Testis (tissue), 3 donors: Measurements from ENCODE around the gene TIMM23. TPM values are rescaled to one million over a fixed set of nuclear protein-coding genes. Genes with fewer than 3 reads are reported as not detected.

Source experiments
- DNase-seq: peaks from one replicate; pipeline ENCODE4 v3.0.0-alpha.2; 2019
- H3K27ac ChIP-seq, 2 donors: fragments of 200-600 bp; sonication (generic); one replicate each; pipeline ENCODE4 v1.5.1; 2019
- H3K27me3 ChIP-seq: fragments of 200-600 bp; sonication (generic); one replicate; pipeline ENCODE4 v1.5.1; 2019
- H3K36me3 ChIP-seq: fragments of 200-600 bp; sonication (generic); one replicate; pipeline ENCODE4 v1.5.1; 2017; ENCODE audit warnings: low read depth; ENCODE audit errors: missing control alignments
- H3K4me1 ChIP-seq: fragments of 200-600 bp; sonication (generic); one replicate; pipeline ENCODE4 v1.5.1; 2019
- H3K4me3 ChIP-seq, 2 donors: fragments of 200-600 bp; sonication (generic); one replicate each; pipeline ENCODE4 v1.5.1; 2017 to 2019
- H3K9me3 ChIP-seq: fragments of 200-600 bp; sonication (generic); one replicate; pipeline ENCODE4 v1.5.1; 2017
- POLR2A ChIP-seq: fragments of 450-650 bp; IDR thresholded peaks from one replicate; pipeline ENCODE4 v1.6.1; 2017; ENCODE audit warnings: antibody characterized with exemption, mild to moderate bottlenecking, moderate library complexity
- WGBS, 2 donors: methylation state at CpG; one replicate each; pipeline ENCODE4 v1.1.5; 2018; 5-methylcytosine and 5-hydroxymethylcytosine counted together
- intact Hi-C: fragments of 100-400 bp; cut with DNase I; formaldehyde crosslinking; loops from one replicate; pipeline ENCODE4 v1.15.1; 2023; ENCODE audit warnings: low total_unique reads
- polyA plus RNA-seq: library from polyadenylated mRNA; stranded (reverse); fragments of 350-450 nt; fragmentation: Illumina TruSeq; extraction: RNeasy Lipid Tissue Mini Kit (QIAGEN cat#74804); gene quantifications from one replicate; pipeline ENCODE4 v1.2.3, GENCODE V29; 2014; ENCODE audit warnings: low read depth, low replicate concordance; ENCODE audit not compliant: insufficient read depth
- total RNA-seq, 2 donors: library from RNA; depleted of rRNA; stranded (reverse); fragments of >200 nt; gene quantifications; one replicate each; pipeline ENCODE4 v1.2.3, GENCODE V29; 2016
- TF ChIP-seq, protein P1 (sequence below), 3 experiments: fragments of 450-650 bp in 2 of 3; fragments of 200-600 bp in 1 of 3; sonication (generic) in 1 of 3; IDR thresholded peaks; one replicate each; pipeline ENCODE4 v1.5.1; 2016 to 2019; ENCODE audit warnings: antibody characterized with exemption in 3 of 3, mild to moderate bottlenecking in 2 of 3, moderate library complexity in 1 of 3

The TIMM23 gene
- total and polyA plus RNA-seq, 3 donors from 2014 or later: 113 to 214 (median 119) TPM

DNA sequence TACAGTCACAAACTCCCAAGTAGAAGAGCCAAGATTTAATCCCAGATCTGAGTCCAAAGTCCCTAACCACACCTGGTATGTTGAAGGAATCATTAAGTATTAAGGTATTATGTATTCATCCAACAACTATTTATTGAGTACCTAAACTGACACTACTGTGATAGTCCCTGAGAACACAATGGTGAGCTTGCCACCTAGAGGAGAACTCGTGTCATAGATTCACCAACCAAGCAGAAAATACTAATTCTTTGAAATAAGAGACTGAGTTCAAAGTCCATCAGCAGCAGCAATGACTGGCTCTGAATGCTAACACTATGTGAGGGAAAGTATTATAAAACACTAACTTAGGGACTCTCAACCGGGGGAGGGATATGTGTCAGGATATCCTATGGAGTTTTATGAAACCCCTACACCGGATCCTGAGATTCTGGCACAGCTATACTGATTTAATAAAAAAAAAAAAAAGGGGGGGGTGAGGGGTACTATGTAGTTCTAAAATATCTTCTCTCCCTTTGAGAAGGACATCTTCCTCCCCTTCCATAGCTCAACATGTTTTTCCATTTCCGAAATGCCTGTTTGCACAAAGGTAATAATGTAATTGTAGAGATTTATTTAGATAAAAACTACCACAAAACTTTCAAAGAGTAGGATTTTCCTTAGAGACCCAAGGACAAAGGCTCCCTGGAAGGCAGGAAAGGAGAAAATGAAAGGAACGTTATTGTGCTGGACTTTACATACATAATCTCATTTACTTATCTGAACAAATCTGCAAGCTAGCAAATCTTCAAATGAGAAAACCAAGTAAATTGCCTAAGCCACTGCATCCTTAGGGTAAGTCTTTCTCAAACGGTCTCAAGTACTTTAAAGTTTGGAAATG, 56.5 kb downstream of the TIMM23 start:
- peaks cover 50% of the 10 kb centered on the region for H3K4me1 ChIP-seq
- intact Hi-C loops: no loop called here
- no peak for DNase-seq

DNA sequence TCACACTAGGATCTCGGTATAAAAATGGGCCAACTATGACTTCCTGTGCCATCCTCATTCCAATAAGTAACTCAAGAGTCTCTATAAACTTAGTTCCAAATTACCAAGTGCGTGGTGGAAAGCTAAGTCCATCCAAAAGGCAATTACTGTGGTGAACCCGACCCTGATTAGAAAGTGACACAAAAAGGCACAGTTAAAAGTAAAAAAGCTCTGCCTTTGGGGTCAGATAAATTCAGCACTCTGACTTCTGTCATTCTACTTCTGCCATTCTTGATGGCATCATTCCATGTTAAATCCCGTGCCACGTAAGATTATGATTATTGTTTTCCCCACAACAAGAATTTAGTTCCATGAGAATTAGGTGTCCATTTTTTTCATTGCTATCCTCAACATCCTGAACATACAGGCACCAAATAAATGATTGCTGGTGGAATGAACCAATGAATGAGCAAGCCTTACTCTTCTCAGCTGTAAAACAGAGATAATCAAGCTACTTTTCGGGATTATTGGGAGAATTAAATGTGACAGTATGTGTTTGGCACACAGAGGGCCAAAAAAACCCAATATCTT, 57.3 kb downstream of the TIMM23 start:
- no peaks in the 10 kb centered on the region for H3K9me3 ChIP-seq
- peaks cover 48% of the 10 kb centered on the region for H3K4me1 ChIP-seq
- H3K27me3 ChIP-seq: no peaks in the 10 kb centered on the region
- no peak for DNase-seq
- intact Hi-C loops: no loop called here
- H3K4me3 ChIP-seq: peak overlapping the region; percentile 65 to 80
- WGBS, 2 donors: 7 to 12% methylated on average over 6 of the region's 6 CpGs
- H3K36me3 ChIP-seq: no peaks in the 10 kb centered on the region
- no peak for TF ChIP-seq POLR2A
- TF ChIP-seq, protein P1, sequence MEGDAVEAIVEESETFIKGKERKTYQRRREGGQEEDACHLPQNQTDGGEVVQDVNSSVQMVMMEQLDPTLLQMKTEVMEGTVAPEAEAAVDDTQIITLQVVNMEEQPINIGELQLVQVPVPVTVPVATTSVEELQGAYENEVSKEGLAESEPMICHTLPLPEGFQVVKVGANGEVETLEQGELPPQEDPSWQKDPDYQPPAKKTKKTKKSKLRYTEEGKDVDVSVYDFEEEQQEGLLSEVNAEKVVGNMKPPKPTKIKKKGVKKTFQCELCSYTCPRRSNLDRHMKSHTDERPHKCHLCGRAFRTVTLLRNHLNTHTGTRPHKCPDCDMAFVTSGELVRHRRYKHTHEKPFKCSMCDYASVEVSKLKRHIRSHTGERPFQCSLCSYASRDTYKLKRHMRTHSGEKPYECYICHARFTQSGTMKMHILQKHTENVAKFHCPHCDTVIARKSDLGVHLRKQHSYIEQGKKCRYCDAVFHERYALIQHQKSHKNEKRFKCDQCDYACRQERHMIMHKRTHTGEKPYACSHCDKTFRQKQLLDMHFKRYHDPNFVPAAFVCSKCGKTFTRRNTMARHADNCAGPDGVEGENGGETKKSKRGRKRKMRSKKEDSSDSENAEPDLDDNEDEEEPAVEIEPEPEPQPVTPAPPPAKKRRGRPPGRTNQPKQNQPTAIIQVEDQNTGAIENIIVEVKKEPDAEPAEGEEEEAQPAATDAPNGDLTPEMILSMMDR (IDR thresholded peaks at IDR 0.05): no peak
- H3K27ac ChIP-seq: peak overlapping the region; percentile 83

More for the DNA sequence above, 56.5 kb downstream of the TIMM23 start:
- H3K27me3 ChIP-seq: no peaks in the 10 kb centered on the region
- WGBS, 2 donors: 24 to 36% methylated on average over 6 of the region's 6 CpGs
- no peaks in the 10 kb centered on the region for H3K9me3 ChIP-seq
- H3K27ac ChIP-seq: peak overlapping the region in 1 of 2 donors; percentile 31
- no peaks in the 10 kb centered on the region for H3K36me3 ChIP-seq
- H3K4me3 ChIP-seq: no peak overlapping the region
- no peak for TF ChIP-seq POLR2A
- TF ChIP-seq, protein P1 (IDR thresholded peaks at IDR 0.05): peak in 2 of 3 experiments; percentile 52 to 59

DNA sequence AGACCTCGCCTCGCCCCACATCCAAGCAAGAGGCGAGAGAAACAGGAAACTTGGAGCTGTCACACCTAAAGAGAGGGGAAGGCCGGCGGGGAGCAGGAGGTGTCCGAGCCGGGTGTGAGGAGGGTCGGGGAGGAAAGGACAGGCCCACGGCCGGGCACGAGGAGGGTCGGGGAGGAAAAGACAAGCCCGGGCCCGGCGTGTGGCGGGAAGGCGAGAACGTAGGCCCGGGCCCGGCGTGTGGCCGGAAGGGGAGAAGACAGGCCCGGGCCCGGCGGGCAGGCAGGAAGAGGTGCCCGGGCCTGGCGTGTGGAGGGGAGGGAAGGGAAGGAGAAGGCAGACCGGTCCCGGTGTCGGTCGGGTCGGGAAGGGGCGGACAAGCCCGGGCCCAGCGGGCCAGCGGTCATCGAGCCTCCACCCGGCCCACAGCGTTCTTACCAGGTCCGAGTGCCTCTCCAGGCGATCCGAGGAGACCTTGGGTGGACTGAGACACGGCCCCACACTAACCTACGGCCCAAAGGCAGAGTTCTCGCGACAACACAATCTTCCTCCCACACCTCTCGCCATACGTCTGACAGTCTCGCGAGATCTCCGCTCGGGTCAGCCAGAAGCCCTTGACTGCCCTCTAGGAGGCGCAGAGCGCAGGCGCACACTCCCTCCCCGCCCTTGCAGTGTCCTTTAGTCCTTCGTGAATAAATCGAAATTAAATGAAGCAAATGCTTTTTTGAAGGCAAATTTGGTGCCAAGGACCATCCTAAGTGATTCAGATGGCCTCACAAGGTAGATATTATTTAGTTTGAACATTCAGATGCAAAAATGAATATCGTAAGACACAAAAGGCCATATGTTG, 58.0 kb downstream of the TIMM23 start, which contains the start of gene NCOA4:
TSS of gene NCOA4 (minus strand) at position 533 of the 847 bp plus-strand sequence. CDS start 13,943 bp downstream, outside the sequence.
- H3K4me3 ChIP-seq: peak within 1 kb of the TSS; percentile 65 to 80
- peaks cover 42% of the 10 kb centered on the region for H3K4me1 ChIP-seq

More for the DNA sequence above, 58.0 kb downstream of the TIMM23 start, which contains the start of gene NCOA4:
- 1% methylated on average over 40 to 59 of the region's 59 CpGs for WGBS, 2 donors
- Histone ChIP-seq H3K27me3 (no peaks in the 10 kb centered on the region), H3K36me3 (no peaks in the 10 kb centered on the region), H3K9me3 (no peaks in the 10 kb centered on the region), H3K27ac (peak within 1 kb of the TSS; percentile 83)
- DNase-seq: peak; percentile 99
- intact Hi-C loops: no loop called here
- no peak for TF ChIP-seq POLR2A
- TF ChIP-seq, protein P1 (IDR thresholded peaks at IDR 0.05): peak; percentile 60 to 77 (median 72)
